HepG2 (cell line): ENCODE data around the gene FN1. TPM values are rescaled to one million over a fixed set of nuclear protein-coding genes. Genes with fewer than 3 reads are reported as not detected.

Source experiments
- BHLHE40 ChIP-seq: IDR thresholded peaks from 2 replicates; pipeline ENCODE4 v1.6.1; 2011; ENCODE audit warnings: low read length, improper control_type of control experiment
- CREM ChIP-seq, 2 experiments: sonication (generic) in 1 of 2; formaldehyde crosslinking in 1 of 2; IDR thresholded peaks; 2 replicates each; pipeline versions ENCODE4 v1.4.0 to v1.6.1; 2016 to 2020; ENCODE audit warnings: antibody characterized with exemption in 1 of 2, mild to moderate bottlenecking in 1 of 2, missing genetic modification reagents in 1 of 2
- DNMT3B ChIP-seq: conservative IDR thresholded peaks from 2 replicates; pipeline ENCODE4 v1.6.1; 2016; ENCODE audit warnings: missing biosample characterization, control low read depth
- DPF2 ChIP-seq: sonication (generic); formaldehyde crosslinking; IDR thresholded peaks from 2 replicates; pipeline ENCODE4 v1.4.0; 2020; ENCODE audit warnings: mild to moderate bottlenecking, low read depth, missing genetic modification reagents, borderline replicate concordance
- GATA4 ChIP-seq: sonication (generic); IDR thresholded peaks from 2 replicates; pipeline ENCODE4 v1.6.1; 2016; ENCODE audit warnings: antibody characterized with exemption, low read depth, borderline replicate concordance
- KDM6A ChIP-seq: IDR thresholded peaks from 2 replicates; pipeline ENCODE4 v1.6.1; 2016; ENCODE audit warnings: low read depth
- NFE2L1 ChIP-seq: sonication (generic); formaldehyde crosslinking; IDR thresholded peaks from 2 replicates; pipeline ENCODE4 v1.4.0; 2020; ENCODE audit warnings: missing genetic modification reagents, mild to moderate bottlenecking, borderline replicate concordance
- TEAD2 ChIP-seq: sonication (generic); formaldehyde crosslinking; IDR thresholded peaks from 2 replicates; pipeline ENCODE4 v1.9.0; 2021; ENCODE audit warnings: missing genetic modification reagents
- TRIM24 ChIP-seq: sonication (generic); formaldehyde crosslinking; IDR thresholded peaks from 2 replicates; pipeline ENCODE4 v1.8.0; 2022; ENCODE audit warnings: mild to moderate bottlenecking, missing genetic modification reagents
- ZNF232 ChIP-seq: sonication (generic); formaldehyde crosslinking; IDR thresholded peaks from 2 replicates; pipeline ENCODE4 v1.4.0; 2020; ENCODE audit warnings: missing genetic modification reagents, borderline replicate concordance
- ZNF3 ChIP-seq: IDR thresholded peaks from 2 replicates; pipeline ENCODE4 v1.7.0; 2017; ENCODE audit warnings: inconsistent platforms
- ZNF792 ChIP-seq: IDR thresholded peaks from 2 replicates; pipeline ENCODE4 v1.6.1; 2016
- ZNF850 ChIP-seq: sonication (generic); formaldehyde crosslinking; conservative IDR thresholded peaks from 2 replicates; pipeline ENCODE4 v1.9.0; 2021; ENCODE audit warnings: mild to moderate bottlenecking, missing genetic modification reagents
- polyA plus RNA-seq, 8 experiments: library from polyadenylated mRNA; depleted of rRNA in 3 of 8; stranded (reverse) in 7 of 8; unstranded in 1 of 8; fragments of >200 nt; fragmentation: Illumina TruSeq in 4 of 8; extraction: Trizol in 4 of 8; gene quantifications; 2 replicates each; pipeline versions ENCODE4 v1.2.1 to v1.2.3, GENCODE V29; 2011 to 2016; ENCODE audit warnings: low read depth in 4 of 8, missing spikeins in 1 of 8, mixed read lengths in 1 of 8; ENCODE audit not compliant: insufficient read depth in 1 of 8
- total RNA-seq, 5 experiments: library from RNA; depleted of rRNA; stranded (reverse); fragments of >200 nt; fragmentation: Illumina TruSeq; extraction: Trizol; gene quantifications; 2 replicates each; pipeline ENCODE4 v1.2.3, GENCODE V29; 2016; ENCODE audit warnings: low read depth in 1 of 5
- TF ChIP-seq, protein P1 (sequence below): sonication (generic); formaldehyde crosslinking; IDR thresholded peaks from 2 replicates; pipeline ENCODE4 v1.4.0; 2020; ENCODE audit warnings: missing genetic modification reagents, borderline replicate concordance
- TF ChIP-seq, protein P2 (sequence below): sonication (generic); formaldehyde crosslinking; conservative IDR thresholded peaks from 2 replicates; pipeline ENCODE4 v1.4.0; 2020; ENCODE audit warnings: missing genetic modification reagents
- TF ChIP-seq, protein P3 (sequence below): sonication (generic); formaldehyde crosslinking; IDR thresholded peaks from 2 replicates; pipeline ENCODE4 v1.4.0; 2020; ENCODE audit warnings: missing genetic modification reagents, mild to moderate bottlenecking, borderline replicate concordance
- TF ChIP-seq, protein P4 (sequence below), 2 experiments: fragments of 450-650 bp in 1 of 2; sonication (generic) in 1 of 2; formaldehyde crosslinking; IDR thresholded peaks; 2 replicates each; pipeline versions ENCODE4 v1.5.0 to v1.8.0; 2020 to 2022; ENCODE audit warnings: mild to moderate bottlenecking in 1 of 2, missing genetic modification reagents in 1 of 2
- TF ChIP-seq, protein P5 (sequence below): sonication (generic); formaldehyde crosslinking; IDR thresholded peaks from 2 replicates; pipeline ENCODE4 v1.4.0; 2020; ENCODE audit warnings: missing genetic modification reagents

The FN1 gene
- total and polyA plus RNA-seq, 2 of the 13 experiments (the other 11 are each of a cell fraction or from before 2014, with no cell fraction given) = 1,847 to 6,471 TPM

DNA sequence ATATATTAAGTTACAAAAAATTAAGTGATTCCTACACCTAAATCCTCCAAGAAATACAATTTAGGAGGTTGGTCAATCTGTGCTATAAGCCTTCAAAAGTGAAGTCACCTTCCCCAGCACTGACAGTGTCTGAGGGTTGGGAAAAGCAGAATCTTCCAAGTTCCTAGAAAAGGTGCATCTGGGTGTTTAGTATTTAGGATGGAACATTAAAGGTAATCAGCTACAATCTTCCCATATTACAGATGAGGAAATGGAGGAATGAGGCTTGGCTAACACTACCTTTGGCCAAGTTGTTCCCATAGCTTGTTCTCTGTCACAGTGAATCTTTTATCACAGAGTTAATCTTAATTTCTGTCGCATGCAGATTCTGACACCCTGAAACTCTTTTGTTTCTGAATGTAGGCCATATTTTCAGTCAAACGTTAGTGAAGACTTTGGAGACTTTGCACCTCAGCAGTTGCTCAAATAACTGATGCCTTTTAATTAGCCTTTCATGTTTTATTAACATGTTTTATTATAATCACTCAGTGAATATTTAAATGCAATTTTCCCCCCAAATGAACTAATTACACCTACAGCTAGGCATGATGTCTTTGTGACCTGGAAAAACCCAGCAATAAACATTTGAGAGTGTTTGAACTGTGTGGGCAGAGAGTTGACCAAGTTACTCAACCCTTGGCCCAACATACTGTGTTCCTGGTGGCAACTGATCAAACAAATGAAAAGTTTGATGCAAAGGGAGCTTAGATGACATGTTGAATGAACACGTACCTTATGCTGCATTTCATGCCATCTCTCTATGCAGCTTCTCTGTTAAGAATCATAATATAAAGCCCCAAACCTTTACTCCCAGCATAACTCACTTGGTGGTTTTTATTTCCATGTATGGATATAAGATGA, 17.6 kb downstream of the FN1 start (continued):
- TF ChIP-seq, protein P1, sequence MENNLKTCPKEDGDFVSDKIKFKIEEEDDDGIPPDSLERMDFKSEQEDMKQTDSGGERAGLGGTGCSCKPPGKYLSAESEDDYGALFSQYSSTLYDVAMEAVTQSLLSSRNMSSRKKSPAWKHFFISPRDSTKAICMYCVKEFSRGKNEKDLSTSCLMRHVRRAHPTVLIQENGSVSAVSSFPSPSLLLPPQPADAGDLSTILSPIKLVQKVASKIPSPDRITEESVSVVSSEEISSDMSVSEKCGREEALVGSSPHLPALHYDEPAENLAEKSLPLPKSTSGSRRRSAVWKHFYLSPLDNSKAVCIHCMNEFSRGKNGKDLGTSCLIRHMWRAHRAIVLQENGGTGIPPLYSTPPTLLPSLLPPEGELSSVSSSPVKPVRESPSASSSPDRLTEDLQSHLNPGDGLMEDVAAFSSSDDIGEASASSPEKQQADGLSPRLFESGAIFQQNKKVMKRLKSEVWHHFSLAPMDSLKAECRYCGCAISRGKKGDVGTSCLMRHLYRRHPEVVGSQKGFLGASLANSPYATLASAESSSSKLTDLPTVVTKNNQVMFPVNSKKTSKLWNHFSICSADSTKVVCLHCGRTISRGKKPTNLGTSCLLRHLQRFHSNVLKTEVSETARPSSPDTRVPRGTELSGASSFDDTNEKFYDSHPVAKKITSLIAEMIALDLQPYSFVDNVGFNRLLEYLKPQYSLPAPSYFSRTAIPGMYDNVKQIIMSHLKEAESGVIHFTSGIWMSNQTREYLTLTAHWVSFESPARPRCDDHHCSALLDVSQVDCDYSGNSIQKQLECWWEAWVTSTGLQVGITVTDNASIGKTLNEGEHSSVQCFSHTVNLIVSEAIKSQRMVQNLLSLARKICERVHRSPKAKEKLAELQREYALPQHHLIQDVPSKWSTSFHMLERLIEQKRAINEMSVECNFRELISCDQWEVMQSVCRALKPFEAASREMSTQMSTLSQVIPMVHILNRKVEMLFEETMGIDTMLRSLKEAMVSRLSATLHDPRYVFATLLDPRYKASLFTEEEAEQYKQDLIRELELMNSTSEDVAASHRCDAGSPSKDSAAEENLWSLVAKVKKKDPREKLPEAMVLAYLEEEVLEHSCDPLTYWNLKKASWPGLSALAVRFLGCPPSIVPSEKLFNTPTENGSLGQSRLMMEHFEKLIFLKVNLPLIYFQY (CRISPR knock-in tag) = peak; percentile 62; the same call in 1 of the 2 replicates
- no peak for TF ChIP-seq NFE2L1 (CRISPR knock-in tag)
- no peak for TF ChIP-seq ZNF232 (CRISPR knock-in tag)
- no peak; the same call in 1 of the 2 replicates for TF ChIP-seq DNMT3B (CRISPR knock-in tag)
- peak; percentile 72; the same call in 1 of the 2 replicates for TF ChIP-seq CREM (IDR thresholded peaks at IDR 0.05)
- no peak for TF ChIP-seq CREM (CRISPR knock-in tag; IDR thresholded peaks at IDR 0.05)
- TF ChIP-seq TRIM24 (CRISPR knock-in tag) = no peak
- TF ChIP-seq, protein P2, sequence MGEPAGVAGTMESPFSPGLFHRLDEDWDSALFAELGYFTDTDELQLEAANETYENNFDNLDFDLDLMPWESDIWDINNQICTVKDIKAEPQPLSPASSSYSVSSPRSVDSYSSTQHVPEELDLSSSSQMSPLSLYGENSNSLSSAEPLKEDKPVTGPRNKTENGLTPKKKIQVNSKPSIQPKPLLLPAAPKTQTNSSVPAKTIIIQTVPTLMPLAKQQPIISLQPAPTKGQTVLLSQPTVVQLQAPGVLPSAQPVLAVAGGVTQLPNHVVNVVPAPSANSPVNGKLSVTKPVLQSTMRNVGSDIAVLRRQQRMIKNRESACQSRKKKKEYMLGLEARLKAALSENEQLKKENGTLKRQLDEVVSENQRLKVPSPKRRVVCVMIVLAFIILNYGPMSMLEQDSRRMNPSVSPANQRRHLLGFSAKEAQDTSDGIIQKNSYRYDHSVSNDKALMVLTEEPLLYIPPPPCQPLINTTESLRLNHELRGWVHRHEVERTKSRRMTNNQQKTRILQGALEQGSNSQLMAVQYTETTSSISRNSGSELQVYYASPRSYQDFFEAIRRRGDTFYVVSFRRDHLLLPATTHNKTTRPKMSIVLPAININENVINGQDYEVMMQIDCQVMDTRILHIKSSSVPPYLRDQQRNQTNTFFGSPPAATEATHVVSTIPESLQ (CRISPR knock-in tag) = no peak; the same call in 1 of the 2 replicates
- TF ChIP-seq ZNF792 (CRISPR knock-in tag) = no peak
- TF ChIP-seq KDM6A (CRISPR knock-in tag) = peak; percentile 58; the same call in 1 of the 2 replicates
- TF ChIP-seq GATA4 = peak; percentile 50; the same call in 1 of the 2 replicates
- TF ChIP-seq ZNF3 (CRISPR knock-in tag) = no peak; the same call in 1 of the 2 replicates
- TF ChIP-seq BHLHE40 = no peak
- no peak for TF ChIP-seq ZNF850
- peak; percentile 78 for TF ChIP-seq DPF2 (CRISPR knock-in tag)
- TF ChIP-seq TEAD2 (CRISPR knock-in tag) = no peak
- TF ChIP-seq, protein P3, sequence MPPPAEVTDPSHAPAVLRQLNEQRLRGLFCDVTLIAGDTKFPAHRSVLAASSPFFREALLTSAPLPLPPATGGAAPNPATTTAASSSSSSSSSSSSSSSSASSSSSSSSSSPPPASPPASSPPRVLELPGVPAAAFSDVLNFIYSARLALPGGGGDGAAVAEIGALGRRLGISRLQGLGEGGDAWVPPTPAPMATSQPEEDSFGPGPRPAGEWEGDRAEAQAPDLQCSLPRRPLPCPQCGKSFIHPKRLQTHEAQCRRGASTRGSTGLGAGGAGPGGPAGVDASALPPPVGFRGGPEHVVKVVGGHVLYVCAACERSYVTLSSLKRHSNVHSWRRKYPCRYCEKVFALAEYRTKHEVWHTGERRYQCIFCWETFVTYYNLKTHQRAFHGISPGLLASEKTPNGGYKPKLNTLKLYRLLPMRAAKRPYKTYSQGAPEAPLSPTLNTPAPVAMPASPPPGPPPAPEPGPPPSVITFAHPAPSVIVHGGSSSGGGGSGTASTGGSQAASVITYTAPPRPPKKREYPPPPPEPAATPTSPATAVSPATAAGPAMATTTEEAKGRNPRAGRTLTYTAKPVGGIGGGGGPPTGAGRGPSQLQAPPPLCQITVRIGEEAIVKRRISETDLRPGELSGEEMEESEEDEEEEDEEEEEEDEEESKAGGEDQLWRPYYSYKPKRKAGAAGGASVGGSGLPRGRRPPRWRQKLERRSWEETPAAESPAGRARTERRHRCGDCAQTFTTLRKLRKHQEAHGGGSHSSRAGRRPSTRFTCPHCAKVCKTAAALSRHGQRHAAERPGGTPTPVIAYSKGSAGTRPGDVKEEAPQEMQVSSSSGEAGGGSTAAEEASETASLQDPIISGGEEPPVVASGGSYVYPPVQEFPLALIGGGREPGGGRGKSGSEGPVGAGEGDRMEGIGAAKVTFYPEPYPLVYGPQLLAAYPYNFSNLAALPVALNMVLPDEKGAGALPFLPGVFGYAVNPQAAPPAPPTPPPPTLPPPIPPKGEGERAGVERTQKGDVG (CRISPR knock-in tag) = no peak
- TF ChIP-seq, protein P4, sequence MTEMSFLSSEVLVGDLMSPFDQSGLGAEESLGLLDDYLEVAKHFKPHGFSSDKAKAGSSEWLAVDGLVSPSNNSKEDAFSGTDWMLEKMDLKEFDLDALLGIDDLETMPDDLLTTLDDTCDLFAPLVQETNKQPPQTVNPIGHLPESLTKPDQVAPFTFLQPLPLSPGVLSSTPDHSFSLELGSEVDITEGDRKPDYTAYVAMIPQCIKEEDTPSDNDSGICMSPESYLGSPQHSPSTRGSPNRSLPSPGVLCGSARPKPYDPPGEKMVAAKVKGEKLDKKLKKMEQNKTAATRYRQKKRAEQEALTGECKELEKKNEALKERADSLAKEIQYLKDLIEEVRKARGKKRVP (CRISPR knock-in tag; IDR thresholded peaks at IDR 0.05) = peak in 1 of 2 experiments; percentile 73; a peak in 2 of 4 replicates
- TF ChIP-seq, protein P5, sequence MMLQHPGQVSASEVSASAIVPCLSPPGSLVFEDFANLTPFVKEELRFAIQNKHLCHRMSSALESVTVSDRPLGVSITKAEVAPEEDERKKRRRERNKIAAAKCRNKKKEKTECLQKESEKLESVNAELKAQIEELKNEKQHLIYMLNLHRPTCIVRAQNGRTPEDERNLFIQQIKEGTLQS (CRISPR knock-in tag) = no peak; the same call in 1 of the 2 replicates
